Endothelial cell of umbilical vein (primary cell): Measurements from ENCODE around the gene ATF7IP.

Experiments used
- CTCF ChIP-seq, 2 donors: IDR thresholded peaks; 1 replicate in 1 of 2; 2 replicates in 1 of 2; pipeline ENCODE4 v1.5.1; 2011; ENCODE audit warnings: low read length in 2 of 2, mild to moderate bottlenecking in 2 of 2, moderate library complexity in 2 of 2, control low read depth in 1 of 2, inconsistent platforms in 1 of 2, low read depth in 1 of 2; ENCODE audit not compliant: insufficient read depth in 1 of 2; ENCODE audit errors: extremely low read depth in 1 of 2
- EZH2 ChIP-seq: IDR thresholded peaks from 2 replicates; pipeline ENCODE4 v1.6.1; 2012; ENCODE audit warnings: borderline replicate concordance, low read depth, mild to moderate bottlenecking, moderate library complexity, low read length, inconsistent platforms; ENCODE audit not compliant: severe bottlenecking
- JUN ChIP-seq: IDR thresholded peaks from 2 replicates; pipeline ENCODE4 v1.6.1; 2011; ENCODE audit warnings: borderline replicate concordance, low read depth; ENCODE audit not compliant: insufficient read length, insufficient read depth

- TF ChIP-seq EZH2 (no peak), JUN (no peak), CTCF (IDR thresholded peaks at IDR 0.05; ENCODE audit: extremely low read depth in 1 of 2, insufficient read depth in 1 of 2, low read depth in 1 of 2, low read length in 2 of 2) (no peak)
Observed at GRCh38 chr12:14387219-14387871, 21.9 kb downstream of the ATF7IP start.
